H9 (cell line): ENCODE results near the gene RGS9. TPM values are rescaled to one million over a fixed set of nuclear protein-coding genes. Genes with fewer than 3 reads are reported as not detected.

ENCODE experiments used
- DNase-seq: peaks from one replicate; pipeline ENCODE4 v3.0.0-alpha.2; 2017
- H2AFZ ChIP-seq: one replicate; pipeline ENCODE4 v1.6.1; 2013; ENCODE audit warnings: mild to moderate bottlenecking, low read length, control low read depth, moderate library complexity
- H2AK5ac ChIP-seq: 2 replicates; pipeline ENCODE4 v1.6.1; 2013; ENCODE audit warnings: low read length, control low read depth, mixed read lengths; ENCODE audit not compliant: insufficient read length
- H2BK120ac ChIP-seq: one replicate; pipeline ENCODE4 v1.6.1; 2013; ENCODE audit warnings: low read depth, mild to moderate bottlenecking, low read length, control low read depth, inconsistent platforms; ENCODE audit not compliant: poor library complexity, severe bottlenecking
- H2BK12ac ChIP-seq: 2 replicates; pipeline ENCODE4 v1.6.1; 2013; ENCODE audit warnings: low read length, control low read depth, mixed read lengths, low read depth; ENCODE audit not compliant: insufficient read length
- H2BK15ac ChIP-seq: 2 replicates; pipeline ENCODE4 v1.6.1; 2013; ENCODE audit warnings: low read depth, low read length, control low read depth
- H2BK20ac ChIP-seq: one replicate; pipeline ENCODE4 v1.6.1; 2013; ENCODE audit warnings: low read depth, mild to moderate bottlenecking, low read length, control low read depth, inconsistent platforms; ENCODE audit not compliant: poor library complexity, severe bottlenecking
- H2BK5ac ChIP-seq: 2 replicates; pipeline ENCODE4 v1.6.1; 2013; ENCODE audit warnings: low read length, control low read depth, mixed read lengths; ENCODE audit not compliant: insufficient read length
- H3K14ac ChIP-seq: 2 replicates; pipeline ENCODE4 v1.6.1; 2013; ENCODE audit warnings: low read length, control low read depth; ENCODE audit not compliant: insufficient read depth
- H3K18ac ChIP-seq: 2 replicates; pipeline ENCODE4 v1.6.1; 2013; ENCODE audit warnings: low read depth, mild to moderate bottlenecking, mixed read lengths, low read length, control low read depth; ENCODE audit not compliant: insufficient read length
- H3K23ac ChIP-seq: 2 replicates; pipeline ENCODE4 v1.6.1; 2013; ENCODE audit warnings: low read length, control low read depth, mixed read lengths, low read depth; ENCODE audit not compliant: insufficient read length
- H3K23me2 ChIP-seq: 2 replicates; pipeline ENCODE4 v1.6.1; 2013; ENCODE audit warnings: low read depth, mild to moderate bottlenecking, mixed read lengths, low read length, control low read depth; ENCODE audit not compliant: insufficient read length, poor library complexity, severe bottlenecking
- H3K27ac ChIP-seq: 2 replicates; pipeline ENCODE4 v1.5.1; 2013; ENCODE audit warnings: low read length, control low read depth, mixed read lengths, low read depth; ENCODE audit not compliant: insufficient read length
- H3K27me3 ChIP-seq: 2 replicates; pipeline ENCODE4 v1.6.1; 2013; ENCODE audit warnings: low read length, control low read depth, inconsistent platforms; ENCODE audit not compliant: insufficient read depth
- H3K4ac ChIP-seq: 2 replicates; pipeline ENCODE4 v1.6.1; 2013; ENCODE audit warnings: low read depth, mild to moderate bottlenecking, control low read depth, inconsistent platforms, low read length, moderate library complexity
- H3K4me1 ChIP-seq: 2 replicates; pipeline ENCODE4 v1.6.1; 2013; ENCODE audit warnings: low read length, control low read depth, inconsistent platforms; ENCODE audit not compliant: insufficient read depth
- H3K4me2 ChIP-seq: 2 replicates; pipeline ENCODE4 v1.6.1; 2013; ENCODE audit warnings: low read length, control low read depth, mixed read lengths; ENCODE audit not compliant: insufficient read length, insufficient read depth
- H3K56ac ChIP-seq: 2 replicates; pipeline ENCODE4 v1.6.1; 2013; ENCODE audit warnings: low read depth, mild to moderate bottlenecking, mixed read lengths, low read length, control low read depth; ENCODE audit not compliant: insufficient read length
- H3K79me1 ChIP-seq: 2 replicates; pipeline ENCODE4 v1.6.1; 2013; ENCODE audit warnings: low read depth, mild to moderate bottlenecking, moderate library complexity, low read length, control low read depth, inconsistent platforms; ENCODE audit not compliant: insufficient read depth, poor library complexity, severe bottlenecking
- H3K79me2 ChIP-seq: 2 replicates; pipeline ENCODE4 v1.6.1; 2013; ENCODE audit warnings: low read length, control low read depth, inconsistent platforms; ENCODE audit not compliant: insufficient read depth
- H3K9ac ChIP-seq: 2 replicates; pipeline ENCODE4 v1.6.1; 2013; ENCODE audit warnings: low read length, control low read depth, mixed read lengths; ENCODE audit not compliant: insufficient read length; ENCODE audit errors: extremely low read depth
- H3K9me3 ChIP-seq: one replicate; pipeline ENCODE4 v1.6.1; 2013; ENCODE audit warnings: low read depth, low read length, inconsistent platforms; ENCODE audit not compliant: control insufficient read depth
- H3T11ph ChIP-seq: one replicate; pipeline ENCODE4 v1.6.1; 2013; ENCODE audit warnings: mild to moderate bottlenecking, low read length, control low read depth, inconsistent platforms
- H4K20me1 ChIP-seq: one replicate; pipeline ENCODE4 v1.6.1; 2013; ENCODE audit not compliant: control insufficient read depth, insufficient read length, insufficient read depth
- H4K5ac ChIP-seq: 2 replicates; pipeline ENCODE4 v1.6.1; 2013; ENCODE audit warnings: low read depth, mild to moderate bottlenecking, mixed read lengths, low read length, control low read depth; ENCODE audit not compliant: insufficient read length
- H4K8ac ChIP-seq: replicated peaks from 2 replicates; pipeline ENCODE4 v1.6.1; 2013; ENCODE audit warnings: low read length, control low read depth, mixed read lengths, low read depth; ENCODE audit not compliant: insufficient read length
- H4K91ac ChIP-seq: 2 replicates; pipeline ENCODE4 v1.6.1; 2013; ENCODE audit warnings: low read depth, mild to moderate bottlenecking, moderate library complexity, mixed read lengths, low read length, control low read depth; ENCODE audit not compliant: insufficient read length
- H3K27ac Mint-ChIP-seq, 3 experiments: 2 replicates in 2 of 3; 3 replicates in 1 of 3; pipeline ENCODE4 v1.8.0; 2020 to 2021; ENCODE audit warnings: mixed read lengths in 3 of 3, mild to moderate bottlenecking in 1 of 3, moderate library complexity in 1 of 3
- H3K27me3 Mint-ChIP-seq: 2 replicates; pipeline ENCODE4 v1.8.0; 2021; ENCODE audit warnings: low read depth, mild to moderate bottlenecking, moderate library complexity, mixed read lengths
- H3K36me3 Mint-ChIP-seq, 3 experiments: 2 replicates in 2 of 3; 3 replicates in 1 of 3; pipeline ENCODE4 v1.8.0; 2020 to 2021; ENCODE audit warnings: low read depth in 3 of 3, mixed read lengths in 3 of 3; ENCODE audit not compliant: insufficient read depth in 1 of 3
- H3K4me1 Mint-ChIP-seq, 2 experiments: 2 replicates each; pipeline ENCODE4 v1.8.0; 2020; ENCODE audit warnings: mixed read lengths in 2 of 2
- H3K4me3 Mint-ChIP-seq, 2 experiments: 2 replicates in 1 of 2; 3 replicates in 1 of 2; pipeline ENCODE4 v1.8.0; 2020 to 2021; ENCODE audit warnings: mild to moderate bottlenecking in 2 of 2, mixed read lengths in 2 of 2, moderate library complexity in 1 of 2
- H3K9me3 Mint-ChIP-seq, 2 experiments: 2 replicates in 1 of 2; 3 replicates in 1 of 2; pipeline ENCODE4 v1.8.0; 2020; ENCODE audit warnings: mild to moderate bottlenecking in 2 of 2, mixed read lengths in 2 of 2, moderate library complexity in 1 of 2
- WGBS: extraction: QIAGEN DNeasy Blood & Tissue Kit; methylation state at CpG from one replicate; pipeline ENCODE4 v1.1.7; 2013; ENCODE audit warnings: missing lambda C conversion rate, low lambda C conversion rate, mixed read lengths; ENCODE audit not compliant: insufficient read length; ENCODE audit errors: extremely low coverage; 5-methylcytosine and 5-hydroxymethylcytosine counted together
- total RNA-seq: library from RNA; stranded (reverse); gene quantifications from 2 replicates; pipeline ENCODE4 v1.2.1, GENCODE V29; 2021
- TF ChIP-seq, protein P1 (sequence below): fragments of 200-600 bp; sonication (generic); conservative IDR thresholded peaks from 3 replicates; pipeline ENCODE4 v1.8.0; 2021; ENCODE audit warnings: antibody characterized with exemption, mild to moderate bottlenecking

The RGS9 gene
- total RNA-seq, 1 experiment from 2014 or later: 12.0 TPM

DNA sequence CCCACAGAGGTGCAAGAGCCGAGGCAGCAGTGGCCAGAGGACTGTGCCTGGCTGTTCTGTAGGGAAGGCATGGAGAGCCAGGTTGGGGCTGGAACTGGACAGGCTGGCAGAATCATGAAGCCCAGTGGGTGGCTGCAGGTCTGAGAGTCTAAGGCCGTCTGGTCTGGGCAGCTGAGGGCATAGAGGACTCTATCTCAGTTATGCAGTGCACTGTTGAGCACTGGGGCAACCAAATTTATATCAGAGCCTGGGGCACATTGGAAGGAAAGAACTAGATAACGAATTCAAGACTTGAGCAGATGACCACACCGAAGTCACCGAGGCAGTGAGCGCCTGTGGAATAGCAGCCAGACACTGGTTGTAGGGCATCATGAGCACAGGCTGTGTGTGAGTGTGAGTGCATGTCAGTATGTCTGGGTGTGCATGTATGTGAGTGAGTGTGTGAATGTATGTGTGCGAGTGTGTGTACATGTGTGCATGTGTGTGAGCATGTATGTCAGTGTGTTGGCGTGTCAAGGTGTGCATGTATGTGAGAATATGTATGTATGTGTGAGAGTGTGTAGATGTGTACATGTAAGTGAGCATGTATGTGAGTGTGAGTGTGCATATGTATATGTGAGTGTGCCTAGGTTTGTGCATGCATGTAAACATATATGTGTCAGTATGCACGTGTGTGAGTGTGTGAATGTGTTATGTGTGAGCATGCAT lies 37.0 kb downstream of the RGS9 start:
- H3K27me3 ChIP-seq: no peaks in the 10 kb centered on the region
- H3K27ac Mint-ChIP-seq: no peak overlapping the region
- TF ChIP-seq, protein P1, sequence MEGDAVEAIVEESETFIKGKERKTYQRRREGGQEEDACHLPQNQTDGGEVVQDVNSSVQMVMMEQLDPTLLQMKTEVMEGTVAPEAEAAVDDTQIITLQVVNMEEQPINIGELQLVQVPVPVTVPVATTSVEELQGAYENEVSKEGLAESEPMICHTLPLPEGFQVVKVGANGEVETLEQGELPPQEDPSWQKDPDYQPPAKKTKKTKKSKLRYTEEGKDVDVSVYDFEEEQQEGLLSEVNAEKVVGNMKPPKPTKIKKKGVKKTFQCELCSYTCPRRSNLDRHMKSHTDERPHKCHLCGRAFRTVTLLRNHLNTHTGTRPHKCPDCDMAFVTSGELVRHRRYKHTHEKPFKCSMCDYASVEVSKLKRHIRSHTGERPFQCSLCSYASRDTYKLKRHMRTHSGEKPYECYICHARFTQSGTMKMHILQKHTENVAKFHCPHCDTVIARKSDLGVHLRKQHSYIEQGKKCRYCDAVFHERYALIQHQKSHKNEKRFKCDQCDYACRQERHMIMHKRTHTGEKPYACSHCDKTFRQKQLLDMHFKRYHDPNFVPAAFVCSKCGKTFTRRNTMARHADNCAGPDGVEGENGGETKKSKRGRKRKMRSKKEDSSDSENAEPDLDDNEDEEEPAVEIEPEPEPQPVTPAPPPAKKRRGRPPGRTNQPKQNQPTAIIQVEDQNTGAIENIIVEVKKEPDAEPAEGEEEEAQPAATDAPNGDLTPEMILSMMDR: no peak
- H3K18ac ChIP-seq: no peak overlapping the region
- H3K9me3 Mint-ChIP-seq: no peaks in the 10 kb centered on the region
- no peak overlapping the region for H3K4me3 Mint-ChIP-seq
- H4K8ac ChIP-seq: no peak overlapping the region
- H3T11ph ChIP-seq: no peak overlapping the region
- no peak overlapping the region for H3K56ac ChIP-seq
- H2BK120ac ChIP-seq: no peak overlapping the region
- no peaks in the 10 kb centered on the region for H3K79me1 ChIP-seq
- H2BK15ac ChIP-seq: no peak overlapping the region
- H3K14ac ChIP-seq: no peak overlapping the region
- no peak overlapping the region for H3K4ac ChIP-seq
- no peaks in the 10 kb centered on the region for H3K79me2 ChIP-seq
- H3K23me2 ChIP-seq: no peaks in the 10 kb centered on the region
- no peak overlapping the region for H3K9ac ChIP-seq
- no peaks in the 10 kb centered on the region for H3K9me3 ChIP-seq
- H3K27ac ChIP-seq: no peak overlapping the region
- no peak overlapping the region for H3K4me2 ChIP-seq
- H4K91ac ChIP-seq: no peak overlapping the region
- H3K27me3 Mint-ChIP-seq: no peaks in the 10 kb centered on the region; the same call in 1 of the 2 replicates
- WGBS: no CpG with 5 or more reads among the region's 9 CpGs
- H3K4me1 ChIP-seq: no peaks in the 10 kb centered on the region
- H4K20me1 ChIP-seq: no peaks in the 10 kb centered on the region
- no peak overlapping the region for H2BK12ac ChIP-seq
- H4K5ac ChIP-seq: no peak overlapping the region
- no peak overlapping the region for H2BK20ac ChIP-seq
- peaks cover 3 to 4% of the 10 kb centered on the region in 2 experiments for H3K4me1 Mint-ChIP-seq
- H2BK5ac ChIP-seq: no peak overlapping the region
- H3K23ac ChIP-seq: no peak overlapping the region
- H3K36me3 Mint-ChIP-seq: no peaks in the 10 kb centered on the region; a peak in 1 of 7 replicates
- no peak for DNase-seq
- no peak overlapping the region for H2AFZ ChIP-seq
- H2AK5ac ChIP-seq: no peak overlapping the region
